Measurements from ENCODE around the gene PLCH2. TPM values are rescaled to one million over a fixed set of nuclear protein-coding genes. Genes with fewer than 3 reads are reported as not detected.

Gene PLCH2
- total and polyA plus RNA-seq, 10 of the 15 experiments (the other 5 are each of a cell fraction or from before 2014, with no cell fraction given), result 0.03 to 0.73 (median 0.24) TPM; not detected in 3

- no peak overlapping the region for H2AFZ ChIP-seq (ENCODE audit: control insufficient read depth, low read depth, low read length)
- in situ Hi-C loops (cut with MboI) (no loop called here), intact Hi-C loops (cut with micrococcal nuclease; ENCODE audit: unreplicated experiment) (no loop called here)
- H3K4me3 ChIP-seq, result no peak overlapping the region
- H3K27me3 ChIP-seq (replicated peaks in 1 of 2; ENCODE audit: control insufficient read depth in 2 of 2, insufficient read depth in 2 of 2, low read length in 1 of 2), result peaks cover 2 to 5% of the 10 kb centered on the region in 2 experiments; a peak in 3 of 4 replicates
- 40% methylated on average over 13 of the region's 13 CpGs for WGBS (ENCODE audit: insufficient coverage, insufficient replicate concordance, low lambda C conversion rate, missing lambda C conversion rate)
- H3K36me3 ChIP-seq (ENCODE audit: control insufficient read depth in 2 of 2, insufficient read depth in 2 of 2, low read length in 1 of 2), result no peaks in the 10 kb centered on the region
- H3K9ac ChIP-seq (ENCODE audit: control insufficient read depth, insufficient read depth, low read length), result no peak overlapping the region
- BruUV-seq (replicated peaks), result no TSS peak
- H4K20me1 ChIP-seq (ENCODE audit: control insufficient read depth, insufficient read depth), result no peaks in the 10 kb centered on the region
- H3K27ac ChIP-seq (ENCODE audit: control insufficient read depth, insufficient read depth), result no peak overlapping the region
- CTCF ChIA-PET, result interaction anchor here (0.6 kb wide), 1 partner anchor 478 kb away, joined by 3 read pairs; no protein-coding TSS in a partner anchor
- ATAC-seq, result no peak
- no peak for FAIRE-seq
- POLR2A ChIA-PET, result no interaction called here
- no peak overlapping the region for H3K4me2 ChIP-seq (ENCODE audit: control insufficient read depth, insufficient read depth)
- DNase-seq (ENCODE audit: low read depth, low spot score), result no peak
- SMC1A ChIA-PET (ENCODE audit: uncharacterized antibody, unreplicated experiment), result no interaction called here
- no peaks in the 10 kb centered on the region for H3K79me2 ChIP-seq (ENCODE audit: control insufficient read depth, insufficient read depth, low read length)
- H3K4me1 ChIP-seq (ENCODE audit: control insufficient read depth, insufficient read depth, low read length), result peaks cover 11% of the 10 kb centered on the region
- RAD21 ChIA-PET (ENCODE audit: unreplicated experiment), result no interaction called here
- H3K9me3 ChIP-seq (replicated peaks; ENCODE audit: control insufficient read depth, insufficient read depth, low read length), result no peaks in the 10 kb centered on the region
- TF ChIP-seq CBX3 (IDR thresholded peaks at IDR 0.05; ENCODE audit: borderline replicate concordance, low read depth) (no peak), RFX5 (IDR thresholded peaks at IDR 0.05; ENCODE audit: low read depth, low read length) (no peak), CTCF (IDR thresholded peaks at IDR 0.05 in 2 of 3, conservative IDR thresholded peaks at IDR 0.05 in 1 of 3; ENCODE audit: control insufficient read depth in 2 of 3, extremely low read depth in 1 of 3, insufficient read depth in 1 of 3, low read depth in 3 of 3, low read length in 3 of 3) (no peak), DPF2 (IDR thresholded peaks at IDR 0.05) (no peak), GABPA (IDR thresholded peaks at IDR 0.05; ENCODE audit: low read depth) (no peak), BCL11A (IDR thresholded peaks at IDR 0.05; ENCODE audit: low read depth, low read length) (no peak), ZNF592 (IDR thresholded peaks at IDR 0.05) (no peak), KLF5 (IDR thresholded peaks at IDR 0.05; ENCODE audit: partially characterized antibody) (no peak), EZH2 (IDR thresholded peaks at IDR 0.05; ENCODE audit: borderline replicate concordance, control insufficient read depth, low read depth, low read length) (no peak), ZBTB33 (IDR thresholded peaks at IDR 0.05) (no peak), TBL1XR1 (IDR thresholded peaks at IDR 0.05; ENCODE audit: low read depth, low read length) (no peak), MAX (IDR thresholded peaks at IDR 0.05; ENCODE audit: low read depth, low read length) (no peak), SRF (IDR thresholded peaks at IDR 0.05; ENCODE audit: low read depth in 2 of 2, low read length in 2 of 2) (no peak)
Observed at GRCh38 chr1:2441746-2442145, 34.3 kb upstream of the PLCH2 start.

All from GM12878 (cell line).